H1 (cell line): ENCODE measurements around the gene SENP7. TPM values are rescaled to one million over a fixed set of nuclear protein-coding genes. Genes with fewer than 3 reads are reported as not detected.

Experiments
- CTCF ChIA-PET: fragments of 300-600 bp; sonication (Branson Sonifier 250); formaldehyde crosslinking; loops from one replicate; lab custom pipeline; 2021; ENCODE audit not compliant: partially characterized antibody; lab: Charles Lee
- POLR2A ChIA-PET: fragments of 300-600 bp; sonication (Branson Sonifier 250); formaldehyde crosslinking; loops from one replicate; lab custom pipeline; 2021; ENCODE audit warnings: inconsistent platforms; ENCODE audit not compliant: partially characterized antibody; lab: Charles Lee
- DNase-seq, 2 experiments: peaks; one replicate each; pipeline versions ENCODE4 v3.0.0 to v3.0.0-alpha.2; 2010 to 2022; ENCODE audit warnings: low spot score in 2 of 2, low read depth in 1 of 2, mixed read lengths in 1 of 2
- FAIRE-seq: peaks from 2 replicates; lab custom pipeline; 2011; peaks lifted over from hg19 to GRCh38; lab: Jason Lieb, UNC
- H2AFZ ChIP-seq: 2 replicates; pipeline ENCODE4 v1.8.1; 2012; ENCODE audit warnings: low read length, inconsistent platforms
- H2AK5ac ChIP-seq: 2 replicates; pipeline ENCODE4 v1.6.1; 2013; ENCODE audit warnings: low read depth, low read length
- H2BK120ac ChIP-seq: replicated peaks from 2 replicates; pipeline ENCODE3; 2013; ENCODE audit warnings: low read depth, low read length, inconsistent platforms
- H2BK12ac ChIP-seq: 2 replicates; pipeline ENCODE4 v1.6.1; 2013; ENCODE audit warnings: low read depth, low read length
- H2BK15ac ChIP-seq: 2 replicates; pipeline ENCODE4 v1.6.1; 2013; ENCODE audit warnings: low read length
- H2BK20ac ChIP-seq: 2 replicates; pipeline ENCODE4 v1.6.1; 2013; ENCODE audit warnings: low read length
- H2BK5ac ChIP-seq: 2 replicates; pipeline ENCODE4 v1.6.1; 2013; ENCODE audit warnings: low read depth, low read length
- H3K14ac ChIP-seq: 2 replicates; pipeline ENCODE4 v1.6.1; 2013; ENCODE audit warnings: inconsistent platforms; ENCODE audit not compliant: insufficient read length
- H3K18ac ChIP-seq: 2 replicates; pipeline ENCODE4 v1.6.1; 2013; ENCODE audit warnings: low read length; ENCODE audit errors: extremely low read depth
- H3K23ac ChIP-seq: 2 replicates; pipeline ENCODE4 v1.6.1; 2013; ENCODE audit warnings: inconsistent platforms; ENCODE audit not compliant: insufficient read length
- H3K23me2 ChIP-seq: 2 replicates; pipeline ENCODE4 v1.6.1; 2013; ENCODE audit warnings: low read depth, low read length
- H3K27ac ChIP-seq: 2 replicates; pipeline ENCODE4 v1.6.1; 2011; ENCODE audit warnings: low read depth, low read length, inconsistent platforms
- H3K27me3 ChIP-seq, 4 experiments: replicated peaks in 1 of 4; 1 replicate in 1 of 4; 2 replicates in 3 of 4; pipeline versions ENCODE4 v1.6.1 to v1.8.1; 2011 to 2013; ENCODE audit warnings: low read length in 3 of 4, mild to moderate bottlenecking in 3 of 4, inconsistent platforms in 2 of 4, mixed read lengths in 2 of 4, moderate library complexity in 1 of 4; ENCODE audit not compliant: control insufficient read depth in 3 of 4, insufficient read depth in 3 of 4; ENCODE audit errors: extremely low read depth in 1 of 4
- H3K36me3 ChIP-seq, 4 experiments: 2 replicates each; pipeline versions ENCODE4 v1.6.1 to v1.8.1; 2011 to 2013; ENCODE audit warnings: mild to moderate bottlenecking in 4 of 4, low read length in 3 of 4, moderate library complexity in 2 of 4, control low read depth in 1 of 4, inconsistent platforms in 1 of 4; ENCODE audit not compliant: insufficient read depth in 4 of 4, control insufficient read depth in 2 of 4
- H3K4ac ChIP-seq: replicated peaks from 2 replicates; pipeline ENCODE3; 2013; ENCODE audit warnings: low read length, low read depth, mixed read lengths, inconsistent platforms; ENCODE audit not compliant: insufficient read length
- H3K4me1 ChIP-seq, 4 experiments: replicated peaks in 1 of 4; 1 replicate in 1 of 4; 2 replicates in 3 of 4; pipeline versions ENCODE4 v1.6.1 to v1.8.1; 2011 to 2013; ENCODE audit warnings: low read length in 3 of 4, inconsistent platforms in 2 of 4, mixed read lengths in 1 of 4; ENCODE audit not compliant: insufficient read depth in 4 of 4, control insufficient read depth in 3 of 4
- H3K4me2 ChIP-seq, 2 experiments: 2 replicates each; pipeline versions ENCODE4 v1.6.1 to v1.8.1; 2011 to 2013; ENCODE audit warnings: low read depth in 2 of 2, low read length in 2 of 2, control low read depth in 1 of 2, inconsistent platforms in 1 of 2, mild to moderate bottlenecking in 1 of 2; ENCODE audit not compliant: insufficient read depth in 1 of 2
- H3K4me3 ChIP-seq, 4 experiments: fragments of 200-600, 300-600 bp in 1 of 4; sonication (generic), shearing (Covaris generic), sonication (Bioruptor Twin) in 1 of 4; 2 replicates each; pipeline versions ENCODE4 v1.5.1 to v1.8.1; 2011 to 2016; ENCODE audit warnings: low read length in 4 of 4, low read depth in 3 of 4, control low read depth in 2 of 4, inconsistent platforms in 2 of 4, mild to moderate bottlenecking in 2 of 4, mixed read lengths in 1 of 4, moderate library complexity in 1 of 4; ENCODE audit not compliant: insufficient read depth in 2 of 4; ENCODE audit errors: extremely low read depth in 1 of 4
- H3K56ac ChIP-seq: replicated peaks from 2 replicates; pipeline ENCODE3; 2013; ENCODE audit warnings: low read depth, mild to moderate bottlenecking, mixed read lengths, low read length, inconsistent platforms; ENCODE audit not compliant: insufficient read length
- H3K79me1 ChIP-seq: 2 replicates; pipeline ENCODE4 v1.6.1; 2013; ENCODE audit warnings: low read depth, low read length, control low read depth
- H3K79me2 ChIP-seq, 2 experiments: 2 replicates each; pipeline versions ENCODE4 v1.6.1 to v1.8.1; 2012 to 2013; ENCODE audit warnings: low read length in 2 of 2, mild to moderate bottlenecking in 2 of 2, inconsistent platforms in 1 of 2; ENCODE audit not compliant: insufficient read depth in 2 of 2, control insufficient read depth in 1 of 2
- H3K9ac ChIP-seq, 4 experiments: replicated peaks in 1 of 4; 1 replicate in 1 of 4; 2 replicates in 3 of 4; pipeline versions ENCODE4 v1.6.1 to v1.8.1; 2011 to 2013; ENCODE audit warnings: low read depth in 3 of 4, low read length in 3 of 4, control low read depth in 2 of 4, mild to moderate bottlenecking in 2 of 4, moderate library complexity in 2 of 4, inconsistent platforms in 1 of 4; ENCODE audit errors: extremely low read depth in 1 of 4
- H3K9me3 ChIP-seq, 2 experiments: 2 replicates each; pipeline versions ENCODE4 v1.6.1 to v1.8.1; 2012 to 2013; ENCODE audit warnings: mild to moderate bottlenecking in 2 of 2, moderate library complexity in 2 of 2, control low read depth in 1 of 2, inconsistent platforms in 1 of 2, low read depth in 1 of 2, low read length in 1 of 2, mixed read lengths in 1 of 2; ENCODE audit not compliant: insufficient read depth in 2 of 2
- H4K20me1 ChIP-seq, 2 experiments: replicated peaks in 1 of 2; 2 replicates each; pipeline versions ENCODE3 to v1.8.1; 2011 to 2013; ENCODE audit warnings: inconsistent platforms in 2 of 2, low read length in 2 of 2, mild to moderate bottlenecking in 1 of 2; ENCODE audit not compliant: insufficient read depth in 2 of 2, control insufficient read depth in 1 of 2
- H4K5ac ChIP-seq: 2 replicates; pipeline ENCODE4 v1.6.1; 2013; ENCODE audit warnings: low read length, low read depth, mixed read lengths, inconsistent platforms; ENCODE audit not compliant: insufficient read length
- H4K8ac ChIP-seq: 2 replicates; pipeline ENCODE4 v1.8.0; 2013; ENCODE audit warnings: mild to moderate bottlenecking, moderate library complexity, low read length, inconsistent platforms; ENCODE audit not compliant: insufficient read depth; ENCODE audit errors: extremely low read depth
- H4K91ac ChIP-seq: replicated peaks from 2 replicates; pipeline ENCODE3; 2013; ENCODE audit warnings: low read length, mixed read lengths, inconsistent platforms; ENCODE audit not compliant: insufficient read length
- JUN ChIP-seq: IDR thresholded peaks from 2 replicates; pipeline ENCODE4 v1.6.1; 2011; ENCODE audit warnings: low read depth, mild to moderate bottlenecking, improper control_type of control experiment, low read length
- WGBS, 2 experiments: shearing (Covaris generic) in 1 of 2; methylation state at CpG; one replicate each; pipeline versions ENCODE4 v1.1.6 to v1.1.7; 2013 to 2015; ENCODE audit warnings: low lambda C conversion rate in 2 of 2, mixed read lengths in 2 of 2, inconsistent platforms in 1 of 2, low coverage in 1 of 2, missing lambda C conversion rate in 1 of 2; ENCODE audit not compliant: insufficient replicate concordance in 2 of 2, insufficient coverage in 1 of 2, insufficient read length in 1 of 2; ENCODE audit errors: extremely low coverage in 1 of 2, missing lambda C conversion rate in 1 of 2; 5-methylcytosine and 5-hydroxymethylcytosine counted together
- polyA plus RNA-seq, 7 experiments: library from polyadenylated mRNA; depleted of rRNA in 3 of 7; stranded (reverse) in 5 of 7; unstranded in 2 of 7; fragments of >200 nt in 5 of 7; fragments of 200-250 nt in 2 of 7; gene quantifications; 1 replicate in 5 of 7; 2 replicates in 1 of 7; 4 replicates in 1 of 7; pipeline versions ENCODE4 v1.2.1 to v1.2.3, GENCODE V29; 2011 to 2013; ENCODE audit warnings: missing spikeins in 2 of 7, mixed read lengths in 2 of 7
- total RNA-seq: library from RNA; stranded (reverse); fragmentation: NEBNext Ultra II Directional; extraction: Animal tissue kit (Norgen Biotek cat#: 25700); gene quantifications from 2 replicates; pipeline ENCODE4 v1.2.1, GENCODE V29; 2021

Gene SENP7
- total and polyA plus RNA-seq, 2 of the 8 experiments (the other 6 are each of a cell fraction or from before 2014, with no cell fraction given): 2.8 to 7.8 TPM

DNA sequence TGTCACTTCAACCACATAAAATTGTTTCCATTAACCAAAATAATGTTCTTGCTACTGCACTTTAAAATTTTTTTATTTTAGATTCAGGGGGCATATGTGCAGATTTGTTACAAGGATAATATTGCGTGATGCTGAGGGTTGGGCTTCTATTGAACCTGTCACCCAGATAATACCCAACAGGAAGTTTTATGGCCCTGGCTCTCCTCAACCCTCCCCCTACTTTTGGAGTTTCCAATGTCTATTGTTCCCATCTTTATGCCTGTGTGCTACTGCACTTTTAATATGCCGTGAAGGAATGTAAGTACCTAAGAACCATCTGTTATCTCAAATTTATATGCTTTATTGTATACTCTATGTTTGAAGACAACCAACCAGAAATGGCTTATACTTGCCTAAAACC, 150.6 kb downstream of the SENP7 start:
- no peak overlapping the region for H2AK5ac ChIP-seq
- no peak overlapping the region for H3K4me2 ChIP-seq
- no peak overlapping the region for H3K18ac ChIP-seq
- no peak for DNase-seq
- 93% methylated on average over 2 of the region's 2 CpGs; no CpG with 5 or more reads in 1 of the 2 experiments for WGBS, 2 experiments
- H3K23ac ChIP-seq: no peak overlapping the region
- H3K56ac ChIP-seq: no peak overlapping the region
- H4K20me1 ChIP-seq: no peaks in the 10 kb centered on the region
- POLR2A ChIA-PET: no interaction called here
- no peak overlapping the region for H3K4ac ChIP-seq
- H3K79me1 ChIP-seq: no peaks in the 10 kb centered on the region
- no peaks in the 10 kb centered on the region for H3K9me3 ChIP-seq
- no peak overlapping the region for H2BK15ac ChIP-seq
- CTCF ChIA-PET: no interaction called here
- no peaks in the 10 kb centered on the region for H3K4me1 ChIP-seq
- no peaks in the 10 kb centered on the region for H3K79me2 ChIP-seq
- no peak overlapping the region for H3K27ac ChIP-seq
- no peaks in the 10 kb centered on the region for H3K23me2 ChIP-seq
- TF ChIP-seq JUN: no peak
- H4K8ac ChIP-seq: no peak overlapping the region
- H3K9ac ChIP-seq: no peak overlapping the region
- no peak overlapping the region for H2BK120ac ChIP-seq
- FAIRE-seq: no peak
- H4K91ac ChIP-seq: no peak overlapping the region
- no peak overlapping the region for H2BK12ac ChIP-seq
- H2BK5ac ChIP-seq: no peak overlapping the region
- H2BK20ac ChIP-seq: no peak overlapping the region
- H3K4me3 ChIP-seq: no peak overlapping the region
- H3K36me3 ChIP-seq: no peaks in the 10 kb centered on the region
- H3K27me3 ChIP-seq: no peaks in the 10 kb centered on the region
- H3K14ac ChIP-seq: no peak overlapping the region
- H4K5ac ChIP-seq: no peak overlapping the region
- no peak overlapping the region for H2AFZ ChIP-seq
